ENCODE data around the gene S100A2.
"Not testable (repeated sequence)": the region's sequence is repeated elsewhere in the genome, so short reads cannot be mapped to it uniquely, and the experiment has no call there.

S100A2 gene

DNA sequence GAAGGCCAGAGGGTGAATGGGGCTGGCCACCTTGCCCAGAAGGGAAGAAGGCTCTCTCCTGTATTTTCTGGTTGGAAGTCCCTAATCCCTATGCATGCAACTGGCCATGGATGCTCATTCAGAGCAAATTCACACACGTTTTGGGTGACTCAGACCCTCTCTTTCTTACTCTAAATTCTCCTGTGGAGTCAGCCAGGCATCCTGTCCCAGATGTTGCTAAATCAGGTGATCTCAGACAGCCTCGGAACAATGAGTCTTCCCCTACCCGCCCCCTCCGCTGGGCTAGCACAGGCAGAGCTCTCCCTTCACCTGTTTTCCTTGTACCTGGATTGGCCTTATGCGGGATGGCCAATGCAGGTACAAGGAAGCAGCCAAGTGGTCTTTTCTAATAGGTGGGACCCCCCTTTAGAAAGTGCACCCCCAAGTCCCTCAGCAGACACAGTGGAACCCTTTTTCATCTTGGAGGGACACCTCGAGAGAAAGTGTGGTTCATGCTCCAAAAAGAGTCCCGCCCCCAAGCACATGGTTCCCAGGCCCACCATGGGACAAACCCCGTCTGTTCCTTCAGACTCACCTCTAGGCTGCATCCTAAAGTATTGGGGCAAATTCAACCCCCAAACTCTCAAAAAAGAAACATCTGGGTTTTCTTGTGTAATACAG, 38.5 kb downstream of the S100A2 start:
- DNase-seq: no peak

DNA sequence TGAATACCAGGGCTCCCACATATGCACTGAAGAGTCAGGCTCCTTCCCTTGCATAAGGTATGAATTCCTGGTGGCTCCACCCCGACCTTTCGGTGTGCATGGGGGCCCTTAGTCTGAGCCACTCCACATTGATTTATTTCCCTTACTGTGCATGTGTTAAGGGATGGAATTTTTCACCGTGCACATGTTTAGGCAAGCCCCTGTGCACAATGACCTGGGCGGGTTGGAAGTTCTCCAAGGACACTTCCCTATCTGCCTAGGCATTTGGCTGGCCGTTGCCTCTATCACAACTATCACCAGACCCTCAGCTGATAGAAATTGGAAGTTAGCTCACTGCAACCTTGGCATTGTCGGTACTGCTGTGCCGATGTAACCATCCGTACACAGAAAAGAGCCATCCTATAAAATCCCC, 39.5 kb downstream of the S100A2 start:
- peak; percentile 98 for DNase-seq

DNA sequence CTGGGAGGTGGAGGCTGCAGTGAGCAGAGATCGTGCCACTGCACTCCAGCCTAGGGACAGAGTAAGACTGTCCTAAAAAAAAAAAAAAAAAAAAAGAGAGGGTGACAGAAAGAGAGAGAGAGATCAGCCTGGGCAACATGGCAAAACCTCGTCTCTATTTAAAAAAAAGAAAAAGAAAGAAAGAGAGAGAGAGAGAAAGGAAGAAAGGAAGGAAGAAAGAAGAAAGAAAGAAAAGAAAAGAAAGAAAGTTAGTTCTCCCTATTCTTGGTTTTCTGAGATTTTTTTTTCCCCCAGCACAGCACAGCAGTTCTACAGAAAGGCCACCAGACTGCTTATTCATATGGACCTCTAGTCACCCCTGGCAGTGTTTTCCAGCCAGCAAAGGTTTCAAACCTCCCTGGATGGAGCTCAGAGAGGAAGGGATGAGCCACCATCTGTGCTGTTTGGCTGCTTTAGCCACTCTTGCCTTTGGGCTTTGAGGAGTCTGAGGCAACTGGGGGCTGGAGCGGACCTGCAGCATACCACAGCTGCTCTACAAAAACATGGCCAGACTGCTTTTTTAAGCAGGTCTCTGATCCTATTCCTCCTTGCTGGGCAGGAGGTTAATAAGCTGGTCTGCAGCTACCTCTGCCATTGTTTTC, 40.4 kb downstream of the S100A2 start:
- DNase-seq: peak; percentile 58

DNA sequence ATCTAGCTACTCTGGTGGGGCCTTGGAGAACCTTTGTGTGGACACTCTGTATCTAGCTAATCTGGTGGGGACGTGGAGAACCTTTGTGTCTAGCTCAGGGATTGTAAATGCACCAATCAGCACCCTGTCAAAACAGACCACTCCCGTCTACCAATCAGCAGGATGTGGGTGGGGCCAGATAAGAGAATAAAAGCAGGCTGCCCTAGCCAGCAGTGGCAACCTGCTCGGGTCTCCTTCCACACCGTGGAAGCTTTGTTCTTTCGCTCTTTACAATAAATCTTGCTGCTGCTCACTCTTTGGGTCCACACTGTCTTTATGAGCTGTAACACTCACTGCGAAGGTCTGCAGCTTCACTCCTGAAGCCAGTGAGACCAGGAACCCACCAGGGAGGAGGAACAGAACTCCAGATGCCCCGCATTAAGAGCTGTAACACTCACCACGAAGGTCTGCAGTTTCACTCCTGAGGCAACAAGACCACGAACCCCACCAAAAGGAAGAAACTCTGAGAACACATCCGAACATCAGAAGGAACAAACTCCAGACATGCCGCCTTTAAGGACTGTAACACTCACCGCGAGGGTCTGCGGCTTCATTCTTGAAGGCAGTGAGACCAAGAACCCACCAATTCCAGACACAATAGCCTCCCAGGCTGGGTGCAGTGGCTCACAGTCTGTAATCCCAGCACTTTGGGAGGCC, 43.1 kb downstream of the S100A2 start:
- peak; percentile 64 for DNase-seq

DNA sequence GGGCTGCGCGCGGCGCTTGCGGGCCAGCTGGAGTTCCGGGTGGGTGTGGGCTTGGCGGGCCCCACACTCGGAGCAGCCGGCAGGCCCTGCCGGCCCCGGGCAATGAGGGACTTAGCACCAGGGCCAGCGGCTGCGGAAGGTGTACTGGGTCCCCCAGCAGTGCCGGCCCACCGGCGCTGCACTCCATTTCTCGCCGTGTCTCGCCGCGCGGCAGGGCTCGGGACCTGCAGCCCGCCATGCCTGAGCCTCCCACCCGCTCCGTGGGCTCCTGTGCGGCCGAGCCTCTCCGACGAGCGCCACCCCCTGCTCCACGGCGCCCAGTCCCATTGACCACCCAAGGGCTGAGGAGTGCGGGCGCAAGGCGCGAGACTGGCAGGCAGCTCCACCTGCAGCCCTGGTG, 43.8 kb downstream of the S100A2 start:
- not testable (repeated sequence) for DNase-seq

DNA sequence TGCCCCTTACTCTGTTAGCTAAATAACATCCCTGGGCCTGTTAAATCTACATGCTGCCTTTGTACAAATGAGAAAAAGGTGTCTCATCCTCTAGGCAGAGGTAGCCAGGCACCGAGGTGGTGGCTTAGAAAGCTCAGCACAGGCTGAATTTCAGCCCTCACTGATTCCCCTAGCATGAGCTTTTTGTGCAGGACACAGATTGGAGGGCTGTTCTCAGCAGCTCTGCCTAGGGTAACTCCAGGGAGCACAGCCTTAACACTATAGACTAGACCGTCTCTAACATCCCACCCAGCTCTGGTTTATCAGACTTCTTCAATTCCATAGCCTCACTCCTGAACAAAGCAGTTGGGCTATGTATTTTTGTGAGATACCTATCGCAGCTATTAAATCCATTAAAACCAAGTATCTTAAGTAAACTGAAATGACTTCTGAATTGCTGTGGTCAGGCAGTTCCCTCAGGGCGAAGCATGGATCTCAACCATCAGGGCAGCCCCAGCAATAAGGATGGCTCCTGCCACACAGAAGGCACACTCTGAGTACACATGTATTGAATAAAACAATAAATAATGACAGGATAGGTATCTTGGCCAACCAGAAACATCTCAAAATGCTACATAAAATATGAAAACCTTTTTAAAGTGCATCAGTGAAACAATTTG, 44.7 kb downstream of the S100A2 start:
- no peak for DNase-seq

DNA sequence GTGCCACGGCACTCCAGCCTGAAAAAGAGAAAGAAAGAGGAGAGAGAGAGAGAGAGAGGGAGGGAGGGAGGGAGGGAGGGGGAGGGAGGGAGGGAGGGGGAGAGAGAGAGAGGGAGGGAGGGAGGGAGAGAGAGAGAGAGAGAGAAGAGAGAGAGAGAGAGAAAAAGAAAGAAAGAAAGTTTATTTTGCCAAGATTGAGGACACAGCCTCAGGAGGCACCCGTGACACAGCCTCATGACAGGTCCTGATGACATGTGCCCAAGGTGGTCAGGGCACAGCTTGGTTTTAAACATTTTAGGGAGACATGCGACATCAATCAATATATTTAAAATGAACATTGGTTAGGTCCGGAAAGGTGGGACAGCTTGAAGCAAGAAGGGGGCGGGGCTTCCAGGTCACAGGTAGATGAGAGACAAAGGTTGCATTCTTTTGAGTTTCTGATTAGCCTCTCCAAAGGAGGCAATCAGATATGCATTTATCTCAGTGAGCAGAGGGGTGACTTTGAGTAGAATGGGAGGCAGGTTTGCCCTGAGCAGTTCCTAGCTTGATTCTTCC, 45.4 kb downstream of the S100A2 start:
- DNase-seq: not testable (repeated sequence)

DNA sequence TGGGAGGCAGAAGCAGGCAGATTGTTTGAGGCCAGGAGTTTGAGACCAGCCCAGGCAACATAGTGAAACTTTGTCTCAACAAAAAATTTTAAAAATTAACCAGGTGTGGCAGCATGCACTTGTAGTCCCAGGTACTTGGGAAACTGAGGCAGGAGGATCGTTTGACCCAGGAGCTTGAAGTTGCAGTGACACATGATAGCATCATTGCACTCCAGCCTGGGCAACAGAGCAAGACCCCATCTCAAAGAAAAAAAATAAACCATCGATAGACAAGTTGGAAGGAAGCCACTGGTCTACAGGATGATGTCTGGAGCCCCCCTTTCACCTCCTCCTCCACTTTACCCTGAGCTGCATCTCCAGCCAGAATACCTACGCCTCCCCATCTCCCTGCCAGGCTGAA, 46.4 kb downstream of the S100A2 start:
- no peak for DNase-seq

DNA sequence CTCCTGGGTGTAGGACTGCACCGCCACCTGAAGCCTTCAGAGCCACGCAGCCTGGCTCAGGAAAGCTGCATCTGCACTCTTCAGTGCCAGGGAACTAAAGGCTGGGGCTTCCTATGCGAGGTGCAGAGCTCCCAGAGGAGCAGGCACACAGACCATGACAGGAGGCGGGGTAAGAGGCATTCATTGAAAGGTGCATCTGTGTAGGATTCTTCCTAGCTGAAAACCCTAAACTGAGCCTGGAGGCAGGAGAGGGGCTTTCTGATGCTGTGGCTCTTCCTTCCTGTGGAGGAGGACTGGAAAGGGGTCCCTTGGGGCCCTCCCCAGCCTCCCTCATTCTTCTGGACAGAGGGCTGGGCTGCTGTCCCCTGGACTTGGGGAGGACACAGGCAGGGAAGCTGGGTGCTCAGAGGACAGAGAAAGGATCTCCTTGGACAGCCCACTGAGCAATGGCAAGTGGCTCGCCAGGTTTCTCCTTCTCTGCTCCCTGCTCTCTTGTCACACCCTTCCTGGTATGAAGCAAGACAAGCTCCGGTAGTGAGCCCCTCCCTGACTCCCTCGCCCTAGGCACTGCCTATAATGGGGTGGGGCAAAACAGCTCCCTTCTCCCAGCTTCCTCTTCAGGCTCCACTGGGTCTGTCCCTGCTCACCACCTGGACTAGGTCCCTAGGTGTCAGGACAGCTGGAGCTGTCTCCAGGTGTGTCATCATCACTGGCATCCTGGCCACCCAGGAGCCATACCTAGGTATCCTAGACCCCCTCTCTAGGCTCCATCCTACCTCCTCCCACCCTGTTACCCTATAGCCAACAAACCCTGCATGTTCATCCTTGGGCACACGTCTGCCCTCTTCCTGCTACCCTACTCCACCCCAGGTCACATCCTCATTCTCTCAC, 49.9 kb downstream of the S100A2 start:
- peak; percentile 87 for DNase-seq

DNA sequence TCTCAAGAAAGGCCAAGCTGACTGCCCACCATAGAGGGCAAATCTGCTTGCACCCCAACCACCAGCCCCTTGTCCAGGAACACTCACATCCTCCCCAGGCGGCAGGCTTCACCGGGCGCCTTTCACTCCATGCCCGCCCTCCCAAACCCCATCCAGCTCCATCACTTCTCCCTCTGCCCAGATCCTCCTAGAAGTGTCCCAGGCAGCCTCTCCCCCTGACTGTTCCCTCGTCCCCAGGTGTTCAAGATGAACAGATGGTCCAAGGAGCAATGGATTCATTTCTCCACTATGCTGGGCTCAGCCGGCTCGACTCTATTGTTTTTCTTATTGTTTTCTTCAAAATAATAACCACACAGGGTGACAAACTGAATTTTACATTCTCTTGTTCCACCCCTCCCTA, 52.0 kb downstream of the S100A2 start:
- no peak for DNase-seq

DNA sequence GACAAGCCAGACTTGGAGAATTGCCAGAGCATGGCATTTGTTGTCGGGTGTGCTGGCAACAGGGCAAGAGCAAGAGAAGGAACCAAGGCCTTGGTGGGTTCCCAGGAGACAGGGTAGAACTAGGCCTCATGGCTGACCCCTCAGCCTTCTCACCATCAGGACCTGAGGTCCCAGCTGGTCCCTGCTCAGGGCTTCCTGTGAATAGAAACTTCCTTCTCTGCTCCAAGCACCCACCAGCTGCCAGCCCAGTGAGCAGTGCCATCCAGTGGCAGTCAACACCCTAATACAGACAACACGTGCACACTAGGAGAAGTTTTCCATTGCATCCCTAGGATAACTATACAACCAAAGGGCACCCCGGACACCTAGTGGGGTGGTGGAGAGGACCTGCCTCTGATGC, 52.6 kb downstream of the S100A2 start:
- peak; percentile 38 for DNase-seq
